Psoas muscle (tissue), 8 donors: ENCODE results near the gene IFT81. TPM values are rescaled to one million over a fixed set of nuclear protein-coding genes. Genes with fewer than 3 reads are reported as not detected.

Experiments
- ATAC-seq, 4 donors: fragments of 200-7000 bp; cut with Tn5 transposase; one replicate each; pipeline ENCODE4 v1.9.1; 2020; ENCODE audit warnings: moderate library complexity in 3 of 4, mild to moderate bottlenecking in 2 of 4
- DNase-seq, 2 donors: peaks; one replicate each; pipeline ENCODE4 v3.0.0-alpha.2; 2020
- H3K27ac ChIP-seq: fragments of 200-600 bp; one replicate; pipeline ENCODE4 v1.8.0; 2022
- H3K27me3 ChIP-seq, 3 donors: fragments of 200-600 bp in 1 of 3; one replicate each; pipeline versions ENCODE4 v1.6.1 to v1.8.0; 2013 to 2022; ENCODE audit warnings: low read length in 2 of 3, mild to moderate bottlenecking in 2 of 3, moderate library complexity in 1 of 3; ENCODE audit not compliant: insufficient read depth in 3 of 3
- H3K36me3 ChIP-seq, 2 donors: fragments of 200-600 bp in 1 of 2; one replicate each; pipeline versions ENCODE4 v1.6.1 to v1.8.0; 2013 to 2022; ENCODE audit warnings: low read depth in 1 of 2, mild to moderate bottlenecking in 1 of 2, moderate library complexity in 1 of 2; ENCODE audit not compliant: insufficient read depth in 1 of 2
- H3K4me1 ChIP-seq: fragments of 200-600 bp; one replicate; pipeline ENCODE4 v1.8.0; 2022
- H3K4me3 ChIP-seq: fragments of 200-600 bp; one replicate; pipeline ENCODE4 v1.8.0; 2022; ENCODE audit warnings: mild to moderate bottlenecking
- H3K9me3 ChIP-seq: fragments of 200-600 bp; one replicate; pipeline ENCODE4 v1.8.0; 2022
- CTCF ChIP-seq: fragments of 200-600 bp; IDR thresholded peaks from one replicate; pipeline ENCODE4 v1.8.0; 2022; ENCODE audit warnings: antibody characterized with exemption
- WGBS, 3 donors: extraction: QIAGEN DNeasy Blood & Tissue Kit; methylation state at CpG; one replicate each; pipeline versions ENCODE4 v1.1.6 to v1.1.7; 2013; 5-methylcytosine and 5-hydroxymethylcytosine counted together
- intact Hi-C, 2 donors: fragments of 100-400 bp; cut with DNase I; formaldehyde crosslinking; loops; one replicate each; pipeline versions ENCODE4 v1.11.0 to v1.14.2; 2022
- long read RNA-seq, 2 donors: library from polyadenylated mRNA; unstranded; transcript quantifications; one replicate each; pipeline ENCODE4 v2.0.0, GENCODE V29; 2021
- polyA plus RNA-seq, 3 donors: library from polyadenylated mRNA; stranded (reverse); fragments of 200-250 nt; gene quantifications; one replicate each; pipeline ENCODE4 v1.2.3, GENCODE V29; 2013
- total RNA-seq, 4 donors: library from RNA; stranded (reverse); fragmentation: NEBNext Ultra II Directional in 2 of 4; extraction: Animal tissue kit (Norgen Biotek cat#: 25700) in 2 of 4; gene quantifications; one replicate each; pipeline versions ENCODE4 v1.2.1 to v1.2.4, GENCODE V29; 2021 to 2023
- donor health status: healthy with polysubstance abuse.
- donor health status: DM: no; HTN: no; CAD: no; lungs with moderate emphysema.
- donor health status: Bipolar disorder and iron deficiency.
- donor health status: healthy.
- donor health status: DM: yes; HTN: yes; CAD: no.
- donor health status: DM: no; HTN: no; CAD: no.
- donor health status: DM: no; HTN: no; CAD: no.
- donor health status: DM: yes; HTN: yes; CAD: no.

The IFT81 gene
- total RNA-seq (1 to 10 TPM; 4.1 to 9.6 (median 5.3) TPM), polyA plus RNA-seq (1 to 10 TPM; 2.5 to 8.7 (median 3.8) TPM)
- long read RNA-seq, donor 1, partial matches to known transcripts: 0 of 3 reads
- long read RNA-seq, donor 1, other reads (novel, unspliced or antisense): 1 of 3 reads
- long read RNA-seq, donor 2, partial matches to known transcripts: 0 of 5 reads
- long read RNA-seq, donor 2, other reads (novel, unspliced or antisense): 2 of 5 reads

- DNase-seq (peak; percentile 96 to 97), ATAC-seq (peak; percentile 95 to 99 (median 98))
- no peaks in the 10 kb centered on the region for H3K9me3 ChIP-seq
- peak within 1 kb of the TSS; percentile 89 for H3K27ac ChIP-seq
- intact Hi-C loops: no loop called here
- H3K36me3 ChIP-seq: peaks cover 0 to 16% of the 10 kb centered on the region in 2 donors
- peak within 1 kb of the TSS; percentile 100 for H3K4me3 ChIP-seq
- WGBS, 3 donors: 1% methylated on average over 55 to 61 of the region's 61 CpGs
- peaks cover 7% of the 10 kb centered on the region for H3K4me1 ChIP-seq
- H3K27me3 ChIP-seq: no peaks in the 10 kb centered on the region
- no peak for TF ChIP-seq CTCF
Observed at GRCh38 chr12:110124269-110124995, at the start of gene IFT81. TSS of gene IFT81 (plus strand) at chr12:110124357. CDS start at chr12:110127381, 3,024 bp downstream.

GRCh38 chr12:110075880-110076279 is 48.3 kb upstream of the IFT81 start:
- no peak overlapping the region for H3K4me3 ChIP-seq
- ATAC-seq: no peak
- H3K36me3 ChIP-seq: no peaks in the 10 kb centered on the region
- H3K27me3 ChIP-seq: no peaks in the 10 kb centered on the region
- H3K4me1 ChIP-seq: no peaks in the 10 kb centered on the region
- intact Hi-C loops: no loop called here
- H3K27ac ChIP-seq: no peak overlapping the region
- WGBS, 3 donors: 91 to 97% (median 96%) methylated on average over 1 of the region's 1 CpG
- no peak for TF ChIP-seq CTCF
- H3K9me3 ChIP-seq: no peaks in the 10 kb centered on the region
- DNase-seq: no peak

GRCh38 chr12:110077800-110078199 is 46.4 kb upstream of the IFT81 start:
- no peak for TF ChIP-seq CTCF
- DNase-seq (no peak), ATAC-seq (no peak)
- Histone ChIP-seq H3K27me3 (no peaks in the 10 kb centered on the region), H3K9me3 (no peaks in the 10 kb centered on the region), H3K4me1 (no peaks in the 10 kb centered on the region), H3K27ac (no peak overlapping the region), H3K4me3 (no peak overlapping the region), H3K36me3 (no peaks in the 10 kb centered on the region)
- intact Hi-C loops: no loop called here
- 63 to 71% (median 68%) methylated on average over 4 of the region's 4 CpGs for WGBS, 3 donors

GRCh38 chr12:110079477-110080400 is 44.4 kb upstream of the IFT81 start:
- H3K27ac ChIP-seq: no peak overlapping the region
- no peak for TF ChIP-seq CTCF
- ATAC-seq (peak in 1 of 4 donors; percentile 24), DNase-seq (peak; percentile 34 to 62)
- H3K9me3 ChIP-seq: no peaks in the 10 kb centered on the region
- WGBS, 3 donors: 81 to 82% (median 82%) methylated on average over 24 of the region's 24 CpGs
- H3K4me1 ChIP-seq: no peaks in the 10 kb centered on the region
- no peaks in the 10 kb centered on the region for H3K36me3 ChIP-seq
- H3K4me3 ChIP-seq: no peak overlapping the region
- intact Hi-C loops: no loop called here
- no peaks in the 10 kb centered on the region for H3K27me3 ChIP-seq
